A549 treated with CORT108297 at 1 μM for 4 hours (cell line): Measurements from ENCODE around the gene TMEM114. TPM values are rescaled to one million over a fixed set of nuclear protein-coding genes. Genes with fewer than 3 reads are reported as not detected.

Experiments used
- total RNA-seq: library from RNA; stranded (reverse); fragments of 200-300 nt; extraction: Qiagen RNA extraction; gene quantifications from 5 replicates; pipeline ENCODE4 v1.2.3, GENCODE V29; 2022

Gene TMEM114
- total RNA-seq: not detected in 5 replicates

DNA sequence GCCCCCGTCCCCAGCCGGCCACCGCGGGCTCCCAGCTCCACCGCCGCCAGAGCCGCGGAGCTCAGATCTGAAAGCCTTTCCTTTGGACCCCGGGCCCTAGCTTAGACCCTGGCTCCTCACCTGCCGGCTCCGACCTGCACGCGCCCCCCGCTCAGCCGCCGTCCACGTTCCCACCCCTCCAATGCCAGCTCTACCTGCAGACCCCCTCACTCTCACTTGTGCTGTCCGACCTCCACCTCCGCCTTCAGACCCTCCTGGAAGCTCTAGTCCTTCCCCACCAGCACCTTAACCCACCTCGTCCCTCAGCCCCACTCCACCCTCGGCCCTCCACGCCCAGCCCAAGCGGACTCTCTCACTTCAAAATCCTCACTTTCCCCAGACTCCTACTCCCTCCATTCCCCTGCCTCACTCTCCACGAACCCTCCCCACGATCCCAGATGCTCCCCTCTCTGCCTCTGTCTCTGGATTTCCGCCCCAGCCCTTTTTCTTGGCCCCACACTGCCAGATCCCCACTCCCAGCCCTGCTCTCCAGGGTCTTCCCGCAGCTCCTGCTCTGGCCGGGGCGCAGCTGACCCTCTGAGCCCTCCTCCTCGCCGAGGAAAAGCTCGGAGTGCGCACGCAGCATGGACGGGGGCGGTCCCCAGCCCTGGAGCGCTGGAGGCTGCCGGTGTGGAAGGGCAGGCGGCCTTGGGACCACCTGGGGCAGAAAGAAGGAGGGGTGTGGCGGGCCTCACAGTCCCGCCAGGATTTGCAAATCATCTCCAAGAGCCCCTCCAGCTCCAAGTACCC, at the start of gene TMEM114:
Gene TMEM114, minus strand, starts transcription at position 612 of the 789 bp plus-strand sequence. CDS start 673 bp downstream, outside the sequence.

GRCh38 chr16:8621572-8622314, 31.4 kb upstream of the TMEM114 start, which contains the start of gene METTL22:
METTL22 (plus strand) TSS chr16:8621698; CDS start chr16:8625666, 3,968 bp downstream.

Other genes with a start within 250 kb of the TMEM114 start
- gene METTL22, start 31.2 kb upstream of the TMEM114 start, total RNA-seq: 21.8 to 27.6 TPM (median 24.5 TPM) in 5 replicates
- gene ABAT, start 84.1 kb upstream of the TMEM114 start, total RNA-seq: 0.37 to 0.61 TPM (median 0.40 TPM) in 5 replicates
- gene TMEM186, start 207.1 kb upstream of the TMEM114 start, total RNA-seq: 13.6 to 15.0 TPM (median 14.4 TPM) in 5 replicates
- 90.3 to 103 TPM (median 92.6 TPM) in 5 replicates for gene PMM2, start 207.3 kb upstream of the TMEM114 start, total RNA-seq